ENCODE measurements around the gene HEATR5B. TPM values are rescaled to one million over a fixed set of nuclear protein-coding genes. Genes with fewer than 3 reads are reported as not detected.
A peak's percentile ranks its signal among the peaks of the same experiment; 100 is the strongest.

Gene HEATR5B
- total and polyA plus RNA-seq, 10 of the 15 experiments (the other 5 are each of a cell fraction or from before 2014, with no cell fraction given), result 4.1 to 34.7 (median 17.7) TPM

GRCh38 chr2:37098416-37099118, 14.4 kb upstream of the HEATR5B start (continued):
- no peak for TF ChIP-seq CUX1 (IDR thresholded peaks at IDR 0.05; ENCODE audit: insufficient replicate concordance, low read depth, low read length)
- peak; percentile 92 for TF ChIP-seq MEF2A (IDR thresholded peaks at IDR 0.05; ENCODE audit: insufficient read depth, low read depth, low read length)
- TF ChIP-seq MLLT1 (IDR thresholded peaks at IDR 0.05), result no peak
- TF ChIP-seq SKIL (IDR thresholded peaks at IDR 0.05; ENCODE audit: low read depth, poor library complexity, severe bottlenecking), result no peak
- TF ChIP-seq, protein P1, sequence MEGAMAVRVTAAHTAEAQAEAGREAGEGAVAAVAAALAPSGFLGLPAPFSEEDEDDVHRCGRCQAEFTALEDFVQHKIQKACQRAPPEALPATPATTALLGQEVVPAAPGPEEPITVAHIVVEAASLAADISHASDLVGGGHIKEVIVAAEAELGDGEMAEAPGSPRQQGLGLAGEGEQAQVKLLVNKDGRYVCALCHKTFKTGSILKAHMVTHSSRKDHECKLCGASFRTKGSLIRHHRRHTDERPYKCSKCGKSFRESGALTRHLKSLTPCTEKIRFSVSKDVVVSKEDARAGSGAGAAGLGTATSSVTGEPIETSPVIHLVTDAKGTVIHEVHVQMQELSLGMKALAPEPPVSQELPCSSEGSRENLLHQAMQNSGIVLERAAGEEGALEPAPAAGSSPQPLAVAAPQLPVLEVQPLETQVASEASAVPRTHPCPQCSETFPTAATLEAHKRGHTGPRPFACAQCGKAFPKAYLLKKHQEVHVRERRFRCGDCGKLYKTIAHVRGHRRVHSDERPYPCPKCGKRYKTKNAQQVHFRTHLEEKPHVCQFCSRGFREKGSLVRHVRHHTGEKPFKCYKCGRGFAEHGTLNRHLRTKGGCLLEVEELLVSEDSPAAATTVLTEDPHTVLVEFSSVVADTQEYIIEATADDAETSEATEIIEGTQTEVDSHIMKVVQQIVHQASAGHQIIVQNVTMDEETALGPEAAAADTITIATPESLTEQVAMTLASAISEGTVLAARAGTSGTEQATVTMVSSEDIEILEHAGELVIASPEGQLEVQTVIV (IDR thresholded peaks at IDR 0.05; ENCODE audit: borderline replicate concordance, partially characterized antibody), result no peak
- no peak for TF ChIP-seq MXI1 (IDR thresholded peaks at IDR 0.05; ENCODE audit: low read depth, low read length)
- peak; percentile 50; the same call in 1 of the 2 replicates for TF ChIP-seq IRF4 (IDR thresholded peaks at IDR 0.05; ENCODE audit: low read depth, low read length)
- TF ChIP-seq NFYB (IDR thresholded peaks at IDR 0.05; ENCODE audit: insufficient read depth, low read depth, low read length), result no peak
- TF ChIP-seq TBL1XR1 (IDR thresholded peaks at IDR 0.05; ENCODE audit: low read depth, low read length), result no peak
- no peak for TF ChIP-seq MTA2 (IDR thresholded peaks at IDR 0.05; ENCODE audit: low read depth)
- TF ChIP-seq RELA (IDR thresholded peaks at IDR 0.05; ENCODE audit: borderline replicate concordance, partially characterized antibody), result no peak
- no peak for TF ChIP-seq SMAD1 (IDR thresholded peaks at IDR 0.05; ENCODE audit: low read depth, partially characterized antibody)
- no peak for TF ChIP-seq ZZZ3 (IDR thresholded peaks at IDR 0.05; ENCODE audit: control insufficient read depth, insufficient read length, low read depth)
- TF ChIP-seq POLR2AphosphoS2 (IDR thresholded peaks at IDR 0.05; ENCODE audit: low read depth, low read length), result no peak

Data from GM12878 (cell line).